Posterior vena cava (tissue), 2 donors: ENCODE measurements around the gene RAB3IL1. TPM values are rescaled to one million over a fixed set of nuclear protein-coding genes. Genes with fewer than 3 reads are reported as not detected.

ENCODE experiments used
- DNase-seq: peaks from one replicate; pipeline ENCODE4 v3.0.0-alpha.2; 2020; ENCODE audit warnings: low spot score
- intact Hi-C, 2 donors: fragments of 100-400 bp; cut with DNase I; formaldehyde crosslinking; loops; one replicate each; pipeline versions ENCODE4 v1.14.1 to v1.14.2; 2022 to 2023
- long read RNA-seq, 2 donors: library from polyadenylated mRNA; unstranded; transcript quantifications; one replicate each; pipeline ENCODE4 v2.0.0, GENCODE V29; 2020 to 2021
- total RNA-seq, 2 donors: library from RNA; stranded (reverse); fragmentation: NEBNext Ultra II Directional; extraction: Animal tissue kit (Norgen Biotek cat#: 25700); gene quantifications; one replicate each; pipeline ENCODE4 v1.2.1, GENCODE V29; 2021
- donor health status: DM: yes; HTN: yes; CAD: no.
- donor health status: DM: yes; HTN: yes; CAD: no.

RAB3IL1 gene
- total RNA-seq, result 10 to 100 TPM; 26.7 to 31.5 TPM
- long read RNA-seq, donor 1, transcript RAB3IL1-202 (10 exons, 2,284 nt), result major isoform, 11 of 15 reads
- long read RNA-seq, donor 1, partial matches to known transcripts, result 2 of 15 reads
- long read RNA-seq, donor 1, other reads (novel, unspliced or antisense), result 2 of 15 reads
- long read RNA-seq, donor 2, partial matches to known transcripts, result 1 of 3 reads
- long read RNA-seq, donor 2, other reads (novel, unspliced or antisense), result 1 of 3 reads

- intact Hi-C loops, result loop anchor here in 1 of 2 donors (5.0 kb wide), 1 partner anchor 1595 kb away; no protein-coding TSS in a partner anchor
- peak; percentile 93 for DNase-seq
These were observed at the start of gene RAB3IL1 for GRCh38 chr11:61917334-61918109. Gene RAB3IL1, minus strand, starts transcription at chr11:61917566. Its CDS starts 199 bp downstream, at chr11:61917367.

GRCh38 chr11:61966734-61967115 is 49.4 kb upstream of the RAB3IL1 start:
- intact Hi-C loops, result no loop called here
- DNase-seq, result no peak

- DNase-seq, result peak; percentile 85
- intact Hi-C loops, result loop anchor here in 1 of 2 donors (5.0 kb wide), 1 partner anchor 833 kb away; no protein-coding TSS in a partner anchor
These were observed 47.4 kb upstream of the RAB3IL1 start for GRCh38 chr11:61964666-61965271.

GRCh38 chr11:61964058-61964665 is 46.8 kb upstream of the RAB3IL1 start:
- intact Hi-C loops, result loop anchor here in 1 of 2 donors (5.0 kb wide), 1 partner anchor 833 kb away; no protein-coding TSS in a partner anchor
- peak; percentile 53 for DNase-seq

- intact Hi-C loops, result loop anchor here in 1 of 2 donors (5.0 kb wide), 1 partner anchor 834 kb away; no protein-coding TSS in a partner anchor
- DNase-seq, result peak; percentile 73
These were observed 46.1 kb upstream of the RAB3IL1 start for GRCh38 chr11:61963282-61964057.

GRCh38 chr11:61963016-61963281 is 45.6 kb upstream of the RAB3IL1 start:
- intact Hi-C loops, result loop anchor here in 1 of 2 donors (5.0 kb wide), 1 partner anchor 834 kb away; no protein-coding TSS in a partner anchor

GRCh38 chr11:61962213-61963015 is 45.0 kb upstream of the RAB3IL1 start:
- intact Hi-C loops, result loop anchor here in 1 of 2 donors (5.0 kb wide), 1 partner anchor 835 kb away; no protein-coding TSS in a partner anchor

More at GRCh38 chr11:61963016-61963281, 45.6 kb upstream of the RAB3IL1 start:
- DNase-seq, result peak; percentile 85

GRCh38 chr11:61961570-61962212 is 44.3 kb upstream of the RAB3IL1 start:
- DNase-seq, result peak; percentile 86
- intact Hi-C loops, result loop anchor here in 1 of 2 donors (5.0 kb wide), 1 partner anchor 836 kb away; no protein-coding TSS in a partner anchor

More at GRCh38 chr11:61962213-61963015, 45.0 kb upstream of the RAB3IL1 start:
- peak; percentile 78 for DNase-seq

GRCh38 chr11:61960532-61960931 is 43.2 kb upstream of the RAB3IL1 start:
- DNase-seq, result peak; percentile 60
- intact Hi-C loops, result loop anchor here in 1 of 2 donors (5.0 kb wide), 1 partner anchor 837 kb away; no protein-coding TSS in a partner anchor

GRCh38 chr11:61959678-61960077 is 42.3 kb upstream of the RAB3IL1 start:
- intact Hi-C loops, result loop anchor here (5.0 to 10.0 kb wide), 2 partner anchors 165 to 838 kb away; partner anchors contain the start of genes FEN1 (in 1 of the 2) and TMEM258 (in 1 of the 2)
- peak; percentile 64 for DNase-seq

- intact Hi-C loops, result loop anchor here in 1 of 2 donors (10.0 kb wide), 1 partner anchor 164 kb away; the partner anchor contains the start of genes FEN1 and TMEM258
These were observed 41.7 kb upstream of the RAB3IL1 start for GRCh38 chr11:61959114-61959513.

GRCh38 chr11:61958590-61958989 is 41.2 kb upstream of the RAB3IL1 start:
- DNase-seq, result peak; percentile 25
- intact Hi-C loops, result loop anchor here in 1 of 2 donors (10.0 kb wide), 1 partner anchor 164 kb away; the partner anchor contains the start of genes FEN1 and TMEM258

More at GRCh38 chr11:61959114-61959513, 41.7 kb upstream of the RAB3IL1 start:
- DNase-seq, result peak; percentile 22

GRCh38 chr11:61957021-61957770 is 39.8 kb upstream of the RAB3IL1 start:
- peak; percentile 68 for DNase-seq
- intact Hi-C loops, result loop anchor here in 1 of 2 donors (10.0 kb wide), 1 partner anchor 162 kb away; the partner anchor contains the start of genes FEN1 and TMEM258

GRCh38 chr11:61956191-61957020 is 39.0 kb upstream of the RAB3IL1 start:
- intact Hi-C loops, result loop anchor here in 1 of 2 donors (10.0 kb wide), 1 partner anchor 162 kb away; the partner anchor contains the start of genes FEN1 and TMEM258
- peak; percentile 67 for DNase-seq
